GM12878 (cell line): ENCODE results near the gene TRIM69. TPM values are rescaled to one million over a fixed set of nuclear protein-coding genes. Genes with fewer than 3 reads are reported as not detected.

ENCODE experiments used
- ATAC-seq: fragments of 200-7000 bp; cut with Tn5 transposase; 3 replicates; pipeline ENCODE4 v1.9.1; 2020; ENCODE audit warnings: mild to moderate bottlenecking, moderate library complexity
- BruUV-seq: library from RNA; stranded (reverse); fragments of 400-500 nt; replicated peaks from 2 replicates; lab custom pipeline; 2021; lab: Mats Ljungman, UMichigan
- CTCF ChIA-PET: fragments of 300-600 bp; sonication (Branson Sonifier 250); formaldehyde crosslinking; extraction: SDS; loops from one replicate; lab custom pipeline; 2021; ENCODE audit warnings: inconsistent platforms; lab: Yijun Ruan, JAX
- POLR2A ChIA-PET: fragments of 350-600 bp; formaldehyde crosslinking; extraction: SDS; loops from one replicate; lab custom pipeline; 2021; ENCODE audit warnings: inconsistent platforms; lab: Charles Lee
- RAD21 ChIA-PET: fragments of 300-600 bp; sonication (Branson Sonifier 250); formaldehyde crosslinking; loops from one replicate; lab custom pipeline; 2023; ENCODE audit warnings: antibody characterized with exemption; ENCODE audit not compliant: unreplicated experiment; lab: Charles Lee
- SMC1A ChIA-PET: fragments of 300-600 bp; sonication (Branson Sonifier 250); formaldehyde crosslinking; loops from one replicate; lab custom pipeline; 2023; ENCODE audit not compliant: unreplicated experiment, uncharacterized antibody; lab: Charles Lee
- DNase-seq: peaks from one replicate; pipeline ENCODE4 v3.0.0-alpha.2; 2011; ENCODE audit warnings: low read depth, low spot score
- FAIRE-seq: peaks from 3 replicates; lab custom pipeline; 2011; peaks lifted over from hg19 to GRCh38; lab: Jason Lieb, UNC
- H2AFZ ChIP-seq: 2 replicates; pipeline ENCODE4 v1.6.0; 2011; ENCODE audit warnings: low read depth, low read length, control low read depth; ENCODE audit not compliant: control insufficient read depth
- H3K27ac ChIP-seq: 2 replicates; pipeline ENCODE4 v1.5.1; 2011; ENCODE audit warnings: control low read depth; ENCODE audit not compliant: control insufficient read depth, insufficient read depth
- H3K27me3 ChIP-seq, 2 experiments: replicated peaks in 1 of 2; 2 replicates each; pipeline versions ENCODE4 v1.6.0 to v1.6.1; 2011; ENCODE audit warnings: low read length in 1 of 2; ENCODE audit not compliant: control insufficient read depth in 2 of 2, insufficient read depth in 2 of 2
- H3K36me3 ChIP-seq, 2 experiments: 2 replicates each; pipeline ENCODE4 v1.5.1; 2011; ENCODE audit warnings: low read length in 1 of 2; ENCODE audit not compliant: control insufficient read depth in 2 of 2, insufficient read depth in 2 of 2
- H3K4me1 ChIP-seq: 2 replicates; pipeline ENCODE4 v1.6.1; 2011; ENCODE audit warnings: mild to moderate bottlenecking, low read length, moderate library complexity, mixed read lengths; ENCODE audit not compliant: control insufficient read depth, insufficient read depth
- H3K4me2 ChIP-seq: 2 replicates; pipeline ENCODE4 v1.6.0; 2011; ENCODE audit warnings: control low read depth; ENCODE audit not compliant: control insufficient read depth, insufficient read depth
- H3K4me3 ChIP-seq: fragments of 200-600 bp; sonication (generic); 2 replicates; pipeline ENCODE4 v1.5.1; 2016
- H3K79me2 ChIP-seq: 2 replicates; pipeline ENCODE4 v1.6.0; 2011; ENCODE audit warnings: low read length; ENCODE audit not compliant: control insufficient read depth, insufficient read depth
- H3K9ac ChIP-seq: 2 replicates; pipeline ENCODE4 v1.8.0; 2011; ENCODE audit warnings: low read length, control low read depth, mixed read lengths; ENCODE audit not compliant: control insufficient read depth, insufficient read depth
- H3K9me3 ChIP-seq: replicated peaks from 3 replicates; pipeline ENCODE4 v1.5.1; 2011; ENCODE audit warnings: mild to moderate bottlenecking, low read length; ENCODE audit not compliant: control insufficient read depth, insufficient read depth
- H4K20me1 ChIP-seq: 2 replicates; pipeline ENCODE4 v1.6.0; 2011; ENCODE audit not compliant: control insufficient read depth, insufficient read depth
- ATF2 ChIP-seq: IDR thresholded peaks from 2 replicates; pipeline ENCODE4 v1.6.1; 2012; ENCODE audit warnings: low read length, inconsistent platforms
- GABPA ChIP-seq: IDR thresholded peaks from 2 replicates; pipeline ENCODE4 v1.6.1; 2014; ENCODE audit warnings: antibody characterized with exemption, low read depth, mild to moderate bottlenecking, inconsistent platforms
- HDAC6 ChIP-seq: fragments of 200-600 bp; sonication (generic); IDR thresholded peaks from one replicate; pipeline ENCODE4 v1.8.0; 2017; ENCODE audit warnings: antibody characterized with exemption; ENCODE audit not compliant: unreplicated experiment
- IKZF2 ChIP-seq, 2 experiments: fragments of 450-650 bp; IDR thresholded peaks; 2 replicates each; pipeline ENCODE4 v1.6.1; 2017; ENCODE audit warnings: mild to moderate bottlenecking in 2 of 2, moderate library complexity in 2 of 2
- IRF4 ChIP-seq: IDR thresholded peaks from 2 replicates; pipeline ENCODE4 v1.6.1; 2011; ENCODE audit warnings: low read depth, low read length
- NR2C1 ChIP-seq: fragments of 450-650 bp; IDR thresholded peaks from 2 replicates; pipeline ENCODE4 v1.6.1; 2017; ENCODE audit warnings: antibody characterized with exemption, mild to moderate bottlenecking, moderate library complexity
- NRF1 ChIP-seq: conservative IDR thresholded peaks from 2 replicates; pipeline ENCODE4 v1.6.1; 2011; ENCODE audit warnings: mild to moderate bottlenecking, low read depth, low read length, improper control_type of control experiment
- PKNOX1 ChIP-seq: fragments of 450-650 bp; IDR thresholded peaks from 2 replicates; pipeline ENCODE4 v1.6.1; 2016; ENCODE audit warnings: mild to moderate bottlenecking
- POLR2A ChIP-seq: IDR thresholded peaks from 2 replicates; pipeline ENCODE4 v1.6.1; 2011; ENCODE audit warnings: low read depth, mild to moderate bottlenecking, low read length
- POLR2AphosphoS5 ChIP-seq: IDR thresholded peaks from 2 replicates; pipeline ENCODE4 v1.6.1; 2011; ENCODE audit warnings: mild to moderate bottlenecking, low read length, inconsistent platforms
- RCOR1 ChIP-seq: conservative IDR thresholded peaks from 2 replicates; pipeline ENCODE4 v1.6.1; 2012; ENCODE audit warnings: low read depth, low read length, improper control_type of control experiment
- RELA ChIP-seq: fragments of 450-650 bp; IDR thresholded peaks from 2 replicates; pipeline ENCODE4 v1.8.0; 2014; ENCODE audit warnings: borderline replicate concordance; ENCODE audit not compliant: partially characterized antibody
- SMAD1 ChIP-seq: fragments of 450-650 bp; IDR thresholded peaks from 2 replicates; pipeline ENCODE4 v1.6.1; 2018; ENCODE audit warnings: mild to moderate bottlenecking, low read depth; ENCODE audit not compliant: partially characterized antibody
- STAT1 ChIP-seq: fragments of 450-650 bp; conservative IDR thresholded peaks from 2 replicates; pipeline ENCODE4 v1.6.1; 2014; ENCODE audit warnings: antibody characterized with exemption, mild to moderate bottlenecking
- YY1 ChIP-seq: IDR thresholded peaks from 2 replicates; pipeline ENCODE4 v1.6.1; 2011; ENCODE audit warnings: low read depth, mild to moderate bottlenecking, low read length
- ZNF384 ChIP-seq: IDR thresholded peaks from 2 replicates; pipeline ENCODE4 v1.6.1; 2012; ENCODE audit warnings: low read depth, mild to moderate bottlenecking, low read length, improper control_type of control experiment, borderline replicate concordance
- WGBS: methylation state at CpG from one replicate; pipeline ENCODE4 v1.1.6; 2016; ENCODE audit warnings: low lambda C conversion rate; ENCODE audit not compliant: insufficient replicate concordance, insufficient coverage; ENCODE audit errors: missing lambda C conversion rate; 5-methylcytosine and 5-hydroxymethylcytosine counted together
- in situ Hi-C: fragments of 300-500 bp; cut with MboI; formaldehyde crosslinking; loops from 9 replicates; pipeline ENCODE4 v1.14.3; 2018; ENCODE audit warnings: mixed read lengths
- intact Hi-C: fragments of 100-400 bp; cut with micrococcal nuclease; formaldehyde crosslinking; loops from one replicate; pipeline ENCODE4 v1.14.2; 2022; ENCODE audit not compliant: unreplicated experiment
- polyA plus RNA-seq, 11 experiments: library from polyadenylated mRNA; depleted of rRNA in 4 of 11; unstranded in 6 of 11; stranded (reverse) in 5 of 11; fragments of >200 nt; fragmentation: Nextera tagmentation in 4 of 11; fragmentation: Illumina TruSeq in 1 of 11; extraction: Ambion mirVana in 4 of 11; extraction: Trizol in 1 of 11; gene quantifications; 1 replicate in 1 of 11; 2 replicates in 10 of 11; pipeline versions ENCODE4 v1.2.1 to v1.2.3, GENCODE V29; 2011 to 2016; ENCODE audit warnings: inconsistent platforms in 2 of 11, missing spikeins in 2 of 11, low read depth in 1 of 11
- total RNA-seq, 4 experiments: library from RNA; depleted of rRNA in 3 of 4; stranded (reverse); fragments of >200 nt in 3 of 4; fragmentation: Illumina TruSeq in 1 of 4; extraction: Trizol in 1 of 4; gene quantifications; 2 replicates each; pipeline versions ENCODE4 v1.2.1 to v1.2.3, GENCODE V29; 2013 to 2021
- TF ChIP-seq, protein P1 (sequence below): fragments of 450-650 bp; IDR thresholded peaks from 2 replicates; pipeline ENCODE4 v1.6.1; 2017; ENCODE audit warnings: mild to moderate bottlenecking, moderate library complexity

TRIM69 gene
- total and polyA plus RNA-seq, 10 of the 15 experiments (the other 5 are each of a cell fraction or from before 2014, with no cell fraction given): 11.2 to 52.7 (median 37.8) TPM

- Histone ChIP-seq H3K9me3 (no peaks in the 10 kb centered on the region), H3K79me2 (peaks cover 79% of the 10 kb centered on the region), H3K27me3 (no peaks in the 10 kb centered on the region), H3K27ac (peak overlapping the region; percentile 99), H3K4me3 (peak overlapping the region; percentile 66), H3K4me1 (peaks cover 33% of the 10 kb centered on the region), H2AFZ (no peak overlapping the region), H3K9ac (peak overlapping the region; percentile 82), H3K4me2 (peak overlapping the region; percentile 85), H3K36me3 (peaks cover 0 to 14% of the 10 kb centered on the region in 2 experiments; a peak in 3 of 4 replicates), H4K20me1 (no peaks in the 10 kb centered on the region)
- intact Hi-C loops: loop anchor here (1.0 to 2.0 kb wide), 2 partner anchors 64 to 155 kb away; partner anchors contain the start of gene SPG11
- ATAC-seq (peak; percentile 2), FAIRE-seq (no peak), DNase-seq (no peak)
- ChIA-PET CTCF (interaction anchor here (0.7 to 8.1 kb wide), 6 partner anchors 10 to 226 kb away, joined by 3 to 153 read pairs (median 34); partner anchors contain the start of genes B2M, PATL2, SPG11 and TRIM69), POLR2A (interaction anchor here (0.6 to 24.8 kb wide), 7 partner anchors 5 to 919 kb away, joined by 3 to 718 read pairs (median 15); partner anchors contain the start of genes B2M, PATL2, SPG11 and TRIM69), SMC1A (interaction anchor here (0.9 to 16.1 kb wide), 8 partner anchors 9 to 152 kb away, joined by 3 to 637 read pairs (median 6); partner anchors contain the start of genes B2M, PATL2, SPG11 and TRIM69), RAD21 (interaction anchor here (0.9 to 19.7 kb wide), 7 partner anchors 9 to 191 kb away, joined by 3 to 680 read pairs (median 8); partner anchors contain the start of genes B2M, EIF3J, PATL2 and SPG11)
- 25% methylated on average over 6 of the region's 6 CpGs for WGBS
- no TSS peak for BruUV-seq
- in situ Hi-C loops: loop anchor here (10.0 kb wide), 1 partner anchor 933 kb away; the partner anchor contains the start of gene SERF2
- no peak for TF ChIP-seq ATF2
- TF ChIP-seq, protein P1, sequence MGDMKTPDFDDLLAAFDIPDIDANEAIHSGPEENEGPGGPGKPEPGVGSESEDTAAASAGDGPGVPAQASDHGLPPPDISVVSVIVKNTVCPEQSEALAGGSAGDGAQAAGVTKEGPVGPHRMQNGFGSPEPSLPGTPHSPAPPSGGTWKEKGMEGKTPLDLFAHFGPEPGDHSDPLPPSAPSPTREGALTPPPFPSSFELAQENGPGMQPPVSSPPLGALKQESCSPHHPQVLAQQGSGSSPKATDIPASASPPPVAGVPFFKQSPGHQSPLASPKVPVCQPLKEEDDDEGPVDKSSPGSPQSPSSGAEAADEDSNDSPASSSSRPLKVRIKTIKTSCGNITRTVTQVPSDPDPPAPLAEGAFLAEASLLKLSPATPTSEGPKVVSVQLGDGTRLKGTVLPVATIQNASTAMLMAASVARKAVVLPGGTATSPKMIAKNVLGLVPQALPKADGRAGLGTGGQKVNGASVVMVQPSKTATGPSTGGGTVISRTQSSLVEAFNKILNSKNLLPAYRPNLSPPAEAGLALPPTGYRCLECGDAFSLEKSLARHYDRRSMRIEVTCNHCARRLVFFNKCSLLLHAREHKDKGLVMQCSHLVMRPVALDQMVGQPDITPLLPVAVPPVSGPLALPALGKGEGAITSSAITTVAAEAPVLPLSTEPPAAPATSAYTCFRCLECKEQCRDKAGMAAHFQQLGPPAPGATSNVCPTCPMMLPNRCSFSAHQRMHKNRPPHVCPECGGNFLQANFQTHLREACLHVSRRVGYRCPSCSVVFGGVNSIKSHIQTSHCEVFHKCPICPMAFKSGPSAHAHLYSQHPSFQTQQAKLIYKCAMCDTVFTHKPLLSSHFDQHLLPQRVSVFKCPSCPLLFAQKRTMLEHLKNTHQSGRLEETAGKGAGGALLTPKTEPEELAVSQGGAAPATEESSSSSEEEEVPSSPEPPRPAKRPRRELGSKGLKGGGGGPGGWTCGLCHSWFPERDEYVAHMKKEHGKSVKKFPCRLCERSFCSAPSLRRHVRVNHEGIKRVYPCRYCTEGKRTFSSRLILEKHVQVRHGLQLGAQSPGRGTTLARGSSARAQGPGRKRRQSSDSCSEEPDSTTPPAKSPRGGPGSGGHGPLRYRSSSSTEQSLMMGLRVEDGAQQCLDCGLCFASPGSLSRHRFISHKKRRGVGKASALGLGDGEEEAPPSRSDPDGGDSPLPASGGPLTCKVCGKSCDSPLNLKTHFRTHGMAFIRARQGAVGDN: no peak
- TF ChIP-seq SMAD1: no peak
- peak; percentile 56 for TF ChIP-seq POLR2AphosphoS5
- no peak for TF ChIP-seq IRF4
- no peak for TF ChIP-seq GABPA
- TF ChIP-seq RCOR1: no peak
- peak; percentile 66 for TF ChIP-seq RELA
- TF ChIP-seq YY1: 0 out of 2 replicates have a peak, but pooled peaks have one; percentile 12
- TF ChIP-seq HDAC6: no peak
- peak; percentile 58 for TF ChIP-seq POLR2A
- TF ChIP-seq PKNOX1: no peak
- peak; percentile 57 to 74 for TF ChIP-seq IKZF2 (IDR thresholded peaks at IDR 0.05)
- no peak for TF ChIP-seq NR2C1
- peak; percentile 53; the same call in 1 of the 2 replicates for TF ChIP-seq ZNF384
- TF ChIP-seq NRF1: no peak
- no peak for TF ChIP-seq STAT1
These were observed 8.7 kb upstream of the TRIM69 start for GRCh38 chr15:44727485-44728231.
